Bone marrow (tissue), 2 donors: ENCODE measurements around the gene GRN.
"Not testable (repeated sequence)": the region's sequence is repeated elsewhere in the genome, so short reads cannot be mapped to it uniquely, and the experiment has no call there.

ENCODE experiments used
- DNase-seq, 2 donors: peaks; one replicate each; lab custom pipeline; 2025; lab: John Stamatoyannopoulos, UW

GRN gene

DNA sequence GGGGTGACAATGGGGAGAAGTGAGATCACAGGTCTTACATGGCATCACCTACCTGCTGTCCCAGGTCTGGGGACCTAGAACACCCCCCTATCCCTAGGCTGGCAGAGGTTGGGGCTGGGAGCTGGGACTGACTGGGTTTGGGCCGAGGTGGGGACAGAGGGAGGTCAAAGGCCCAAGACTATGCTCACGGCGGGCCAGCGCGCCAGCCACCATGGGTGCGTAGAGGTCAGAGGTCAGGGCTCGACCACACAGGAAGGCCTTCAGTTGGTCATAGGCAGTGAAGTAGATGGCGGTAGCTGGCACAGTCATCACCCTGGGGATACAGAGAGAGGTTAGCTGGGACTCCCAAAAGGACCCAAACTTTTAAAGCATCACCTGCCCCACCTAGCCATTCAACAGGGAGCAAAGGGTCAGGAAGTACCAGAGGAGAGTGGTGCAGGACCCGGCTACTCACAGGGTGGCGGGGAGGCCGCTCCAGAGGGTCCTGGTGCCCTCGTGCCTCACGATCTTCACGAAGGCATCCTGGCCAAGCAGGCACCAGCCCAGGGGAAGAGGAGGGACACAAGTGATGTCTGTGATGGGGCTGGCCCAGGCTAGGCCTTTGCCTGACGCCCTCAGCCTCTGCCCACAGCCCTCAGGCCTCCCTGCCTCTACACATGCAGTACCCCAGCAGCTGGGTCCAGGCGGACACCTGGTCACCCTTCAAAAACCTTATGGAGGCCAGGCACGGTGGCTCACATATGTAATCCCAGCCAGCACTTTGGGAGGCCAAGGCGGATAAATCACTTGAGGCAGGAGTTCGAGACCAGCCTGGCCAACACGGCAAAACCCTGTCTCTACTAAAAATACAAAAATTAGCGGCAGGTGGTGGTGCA lies 23.6 kb upstream of the GRN start:
- no peak for DNase-seq

DNA sequence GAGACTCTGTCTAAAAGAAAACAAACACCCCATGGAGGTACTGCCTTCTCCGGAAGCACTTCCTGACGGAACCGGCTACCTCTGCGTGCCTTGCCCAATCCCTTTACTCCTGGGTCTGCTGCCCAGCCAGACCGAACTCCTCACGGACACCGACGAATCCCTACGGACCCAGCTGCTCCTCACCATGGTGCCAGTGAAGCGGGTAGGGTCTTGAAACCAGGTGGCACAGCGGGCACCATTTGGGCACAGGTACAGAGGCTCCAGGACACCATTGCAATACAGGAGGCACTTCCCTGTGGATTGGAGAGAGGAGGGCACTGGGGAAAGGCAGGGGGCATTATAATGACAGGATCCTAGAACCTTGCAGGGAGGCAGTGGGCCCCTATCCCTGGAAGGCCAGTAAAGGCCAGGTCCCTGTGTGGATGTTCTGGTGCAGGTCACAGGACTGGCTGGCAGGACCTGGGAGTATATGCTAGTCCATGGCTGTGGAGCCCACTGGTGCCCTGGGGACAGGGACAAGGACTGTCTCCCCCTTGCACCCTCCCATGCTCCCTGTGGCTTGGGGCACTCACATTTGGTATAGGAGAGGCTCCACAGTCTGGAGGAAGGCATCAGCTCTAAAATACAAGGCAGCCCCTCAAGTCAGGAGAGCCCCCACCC lies 22.7 kb upstream of the GRN start:
- DNase-seq: no peak

DNA sequence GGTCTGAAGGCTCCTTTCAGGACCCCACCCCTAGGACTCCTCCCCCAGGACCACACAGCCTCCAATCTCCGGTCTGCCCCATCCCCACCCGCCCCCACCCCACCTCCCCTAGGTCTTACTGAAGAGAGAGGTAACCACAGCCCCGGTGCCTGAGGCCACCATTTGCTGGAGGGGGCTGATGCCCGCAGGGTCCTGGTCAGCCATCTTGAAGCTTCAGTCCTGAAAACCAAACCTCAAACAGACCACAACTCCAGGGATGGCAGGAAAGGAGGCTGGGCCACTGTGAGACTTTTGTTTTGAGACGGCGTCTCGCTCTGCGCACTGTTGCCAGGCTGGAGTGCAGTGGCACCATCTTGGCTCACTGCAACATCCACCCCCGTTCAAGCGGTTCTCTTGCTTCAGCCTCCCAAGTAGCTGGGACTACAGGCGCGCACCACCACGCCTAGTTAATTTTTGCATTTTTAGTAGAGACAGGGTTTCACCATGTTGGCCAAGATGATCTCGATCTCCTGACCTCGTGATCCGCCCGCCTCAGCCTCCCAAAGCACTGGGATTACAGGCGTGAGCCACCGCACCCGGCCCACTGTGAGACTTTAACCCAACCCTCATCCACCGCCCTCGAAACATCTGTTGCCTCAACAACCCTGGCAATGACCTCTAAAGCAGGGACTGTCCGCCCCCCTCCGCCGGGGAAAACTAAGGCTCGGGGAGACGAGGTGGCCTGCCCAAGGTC lies 21.6 kb upstream of the GRN start:
- DNase-seq: no peak

- no peak for DNase-seq
These were observed 21.0 kb upstream of the GRN start for GRCh38 chr17:44324092-44324570.

GRCh38 chr17:44324571-44325275 lies 20.4 kb upstream of the GRN start, which contains the start of gene SLC25A39:
Gene SLC25A39, minus strand, starts transcription at chr17:44324823. Its CDS starts 1,261 bp downstream, at chr17:44323562.
- peak; percentile 60 to 80 for DNase-seq

- peak; percentile 55 to 94 for DNase-seq
These were observed 18.1 kb upstream of the GRN start for GRCh38 chr17:44326861-44327444.

- DNase-seq: no peak
These were observed 17.2 kb upstream of the GRN start for GRCh38 chr17:44327715-44328449.

DNA sequence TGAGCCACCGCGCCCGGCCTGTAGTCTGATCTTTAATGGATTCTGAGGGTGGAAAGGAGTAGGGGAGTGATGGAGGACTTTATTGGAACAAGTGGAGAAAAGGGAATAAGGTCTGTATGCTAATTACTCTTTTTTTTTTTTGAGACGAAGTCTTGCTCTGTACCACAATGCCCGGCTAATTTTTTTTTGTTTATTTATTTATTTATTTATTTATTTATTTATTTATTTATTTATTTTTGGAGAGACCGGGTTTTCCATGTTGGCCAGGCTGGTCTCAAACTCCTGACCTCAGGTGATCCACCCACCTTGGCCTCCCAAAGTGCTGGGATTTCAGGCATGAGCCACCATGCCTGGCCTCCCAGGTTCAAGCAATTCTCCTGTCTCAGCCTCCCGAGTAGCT lies 15.6 kb upstream of the GRN start:
- DNase-seq: not testable (repeated sequence)

DNA sequence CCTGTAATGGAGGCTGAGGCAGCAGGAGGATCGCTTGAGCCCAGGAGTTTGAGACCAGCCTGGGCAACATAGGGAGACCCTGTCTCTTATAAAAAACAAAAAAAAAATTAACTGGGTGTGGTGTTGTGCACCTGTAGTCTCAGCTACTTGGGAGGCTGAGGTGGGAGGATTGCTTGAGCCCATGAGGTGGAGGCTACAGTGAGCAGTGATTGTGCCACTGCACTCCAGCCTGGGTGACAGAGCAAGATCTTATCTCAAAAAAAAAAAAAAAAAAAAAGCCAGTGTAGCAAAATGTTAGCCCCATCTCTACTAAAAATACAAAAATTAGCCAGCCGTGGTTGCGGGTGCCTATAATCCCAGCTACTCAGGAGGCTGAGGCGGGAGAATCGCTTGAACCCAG lies 14.8 kb upstream of the GRN start:
- DNase-seq: not testable (repeated sequence)

DNA sequence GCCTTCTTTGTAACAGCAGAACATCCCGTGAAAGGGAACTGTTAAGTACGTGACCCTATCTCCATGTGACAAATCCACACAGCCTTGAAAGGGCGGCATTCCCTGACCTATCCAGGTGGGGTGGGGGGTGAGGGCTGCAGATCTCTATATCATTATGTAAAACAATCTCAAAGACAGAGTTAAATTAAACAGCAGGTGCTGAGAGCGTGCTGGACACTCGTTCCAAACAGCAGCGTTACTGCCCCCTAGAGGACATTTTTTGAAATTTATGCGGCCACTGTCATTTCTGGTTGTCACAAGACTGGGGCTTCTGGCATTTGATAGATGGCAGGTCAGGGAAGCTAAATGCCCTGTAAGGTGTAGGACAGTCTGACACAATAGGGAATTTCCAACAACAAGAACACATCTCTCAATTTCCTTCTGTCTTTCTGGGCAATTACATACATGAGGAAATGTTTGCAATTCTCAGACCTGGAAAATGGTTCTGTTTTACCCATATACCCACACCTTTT lies 13.8 kb upstream of the GRN start:
- peak; percentile 31 to 52 for DNase-seq

DNA sequence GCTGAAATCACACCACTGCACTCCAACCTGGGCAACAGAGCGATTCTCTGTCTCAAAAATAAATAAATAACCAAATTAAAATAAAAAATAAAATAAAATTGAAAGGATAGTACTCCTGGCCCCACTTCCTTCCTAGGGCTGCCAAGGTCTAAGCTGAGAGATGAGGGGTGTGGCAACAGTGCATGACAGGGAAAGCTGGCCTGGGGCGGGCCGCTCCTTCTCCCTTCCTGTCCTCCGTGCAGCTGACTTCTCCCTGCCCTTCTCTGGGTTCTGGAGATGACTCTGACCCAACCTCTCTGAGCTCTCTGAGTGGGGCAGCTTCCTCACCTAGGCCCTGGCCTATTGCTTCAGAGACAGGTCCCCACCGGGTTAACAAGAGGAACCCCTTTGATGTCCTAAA lies 11.7 kb upstream of the GRN start:
- DNase-seq: no peak

DNA sequence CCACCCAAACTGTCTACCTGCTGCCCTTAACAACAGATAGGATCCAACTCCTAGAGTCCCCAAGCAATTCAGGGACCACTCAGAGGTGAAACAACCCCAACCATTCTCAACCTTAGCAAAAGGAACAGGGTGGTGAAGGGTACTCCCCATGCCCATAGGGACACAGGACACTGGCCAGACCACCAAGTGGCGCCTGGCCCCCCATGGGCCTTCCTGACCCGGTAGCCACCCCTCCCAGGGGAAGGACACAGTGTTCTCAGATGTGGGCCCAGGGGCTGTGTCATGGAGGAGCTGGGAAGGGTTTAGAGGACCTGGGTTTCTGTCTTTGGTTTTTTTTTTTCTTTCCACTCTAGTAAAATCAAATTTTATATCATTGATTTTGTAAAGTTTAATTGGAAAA lies 10.8 kb upstream of the GRN start:
- no peak for DNase-seq

DNA sequence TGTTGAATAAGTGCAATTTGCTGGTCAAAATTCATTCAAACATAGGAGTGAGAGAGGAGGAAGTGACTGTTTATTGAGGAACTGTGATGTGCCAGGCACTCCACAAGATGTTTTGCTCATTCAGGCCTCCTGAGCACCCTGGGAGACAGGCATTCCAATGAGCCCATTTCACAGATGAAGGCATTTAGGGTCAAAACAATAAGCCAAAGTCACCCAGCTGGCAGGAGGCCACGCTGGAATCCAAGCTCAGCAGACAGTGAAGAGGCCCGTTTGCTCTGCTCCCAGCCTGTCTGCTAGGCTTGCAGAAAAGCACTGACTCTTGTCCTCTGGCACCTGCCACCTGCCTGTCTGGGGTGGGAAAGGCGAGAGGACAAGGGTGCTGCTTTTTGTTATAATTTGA lies 10.4 kb upstream of the GRN start:
- DNase-seq: no peak

- DNase-seq: no peak
These were observed 9.5 kb upstream of the GRN start for GRCh38 chr17:44335564-44335963.

GRCh38 chr17:44335968-44336367 lies 9.1 kb upstream of the GRN start:
- DNase-seq: no peak

DNA sequence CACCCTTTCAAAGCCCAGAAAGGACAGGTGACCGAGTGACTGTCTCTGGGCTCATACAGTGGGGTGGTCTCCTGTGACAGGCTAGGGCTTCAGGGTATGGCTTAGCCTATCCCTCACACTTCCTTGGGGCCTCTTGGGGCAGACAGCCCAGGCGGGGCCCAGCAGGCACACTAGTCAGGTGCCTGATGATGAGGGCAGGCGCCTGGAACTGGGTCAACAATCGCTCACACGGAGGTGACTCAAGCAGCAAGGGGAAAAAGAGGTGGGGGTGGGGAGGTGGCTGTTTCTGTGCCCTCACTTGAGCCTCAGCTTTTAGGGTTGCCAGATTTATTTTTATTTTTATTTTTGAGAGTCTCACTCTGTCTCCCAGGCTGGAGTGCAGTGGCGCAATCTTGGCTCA lies 6.4 kb upstream of the GRN start:
- DNase-seq: no peak

GRCh38 chr17:44340553-44340952 lies 4.5 kb upstream of the GRN start:
- not testable (repeated sequence) for DNase-seq

DNA sequence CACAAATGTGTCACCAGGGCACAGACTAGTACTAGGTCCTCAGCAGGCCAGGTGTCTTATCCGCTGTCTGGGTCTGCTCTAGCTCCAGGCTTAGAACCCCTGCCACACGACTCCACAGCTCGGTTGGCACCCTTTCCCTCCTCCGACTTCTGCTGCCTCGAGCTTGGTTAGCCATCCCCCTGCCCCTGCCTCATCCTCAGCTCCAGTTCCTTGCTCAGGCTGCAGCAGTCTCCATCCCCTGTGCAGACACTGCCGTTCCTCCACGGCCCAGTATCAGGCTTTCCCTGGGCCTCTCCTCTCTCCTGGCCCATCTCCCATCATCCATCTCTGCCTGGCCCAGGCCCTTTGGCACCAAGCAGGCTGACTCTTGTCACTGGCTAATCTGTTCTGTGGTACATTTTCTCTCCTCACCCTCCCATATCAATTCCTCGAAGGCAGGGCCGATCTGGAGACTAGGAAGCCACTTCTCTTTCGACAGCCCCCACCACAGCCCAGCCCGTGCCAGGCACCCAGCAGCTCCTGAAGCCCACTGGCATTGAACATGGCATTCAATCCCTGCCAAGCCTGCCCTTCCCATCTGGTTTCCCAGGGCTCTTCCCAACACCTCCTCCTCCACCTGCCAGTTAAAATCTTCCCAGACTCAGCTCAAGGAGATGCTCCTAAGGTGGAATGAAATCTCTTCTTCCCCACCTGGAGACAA lies 1.4 kb upstream of the GRN start:
- no peak for DNase-seq

- peak; percentile 45 to 67 for DNase-seq
These were observed 438 bp downstream of the GRN start for GRCh38 chr17:44345454-44346026.
